HG03135 (cell line): ENCODE results near the gene MTHFD2L.
A peak's percentile ranks its signal among the peaks of the same experiment; 100 is the strongest.

Experiments used
- ATAC-seq: cut with Tn5 transposase; IDR thresholded peaks from one replicate; pipeline ENCODE4 v1.9.1; 2021; ENCODE audit warnings: mild to moderate bottlenecking, moderate library complexity; ENCODE audit not compliant: unreplicated experiment

The MTHFD2L gene

DNA sequence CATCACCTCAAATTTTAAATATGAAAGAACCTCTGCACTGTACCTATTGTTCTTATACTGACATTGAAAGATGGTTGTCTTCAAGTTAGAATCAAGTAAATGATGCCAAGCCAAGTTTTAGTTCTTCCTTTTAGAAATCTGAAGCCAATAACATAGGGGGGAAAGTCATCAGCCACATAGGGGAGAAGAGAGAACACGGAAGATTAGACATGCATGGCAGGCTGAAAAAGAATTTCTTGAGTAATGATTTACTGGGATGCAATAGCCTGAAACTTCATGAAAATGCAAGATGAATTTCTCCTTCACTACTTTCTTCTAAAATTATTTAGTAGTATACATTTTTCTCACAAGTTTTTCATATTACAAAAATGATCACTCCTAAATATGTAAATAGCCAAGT, 136.8 kb downstream of the MTHFD2L start:
- no peak for ATAC-seq

DNA sequence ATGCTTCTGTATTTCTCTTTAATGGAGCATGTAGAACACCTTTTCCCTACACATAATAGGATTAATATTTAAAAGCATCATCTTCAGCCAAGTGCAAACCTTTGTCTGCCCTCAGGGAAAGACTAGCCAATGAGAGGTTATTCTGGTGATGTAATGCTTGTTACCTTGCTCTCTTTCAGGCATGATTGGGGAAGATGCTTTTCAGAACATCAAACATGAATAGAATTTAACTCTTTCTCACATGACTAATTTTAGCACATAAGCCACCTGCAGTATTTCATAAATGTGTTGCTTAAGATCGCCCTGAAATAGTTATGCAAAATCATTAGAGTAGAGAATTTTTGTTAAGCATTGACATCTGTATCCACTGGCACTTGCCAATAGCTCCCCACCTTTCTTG, 139.6 kb downstream of the MTHFD2L start:
- ATAC-seq = no peak

DNA sequence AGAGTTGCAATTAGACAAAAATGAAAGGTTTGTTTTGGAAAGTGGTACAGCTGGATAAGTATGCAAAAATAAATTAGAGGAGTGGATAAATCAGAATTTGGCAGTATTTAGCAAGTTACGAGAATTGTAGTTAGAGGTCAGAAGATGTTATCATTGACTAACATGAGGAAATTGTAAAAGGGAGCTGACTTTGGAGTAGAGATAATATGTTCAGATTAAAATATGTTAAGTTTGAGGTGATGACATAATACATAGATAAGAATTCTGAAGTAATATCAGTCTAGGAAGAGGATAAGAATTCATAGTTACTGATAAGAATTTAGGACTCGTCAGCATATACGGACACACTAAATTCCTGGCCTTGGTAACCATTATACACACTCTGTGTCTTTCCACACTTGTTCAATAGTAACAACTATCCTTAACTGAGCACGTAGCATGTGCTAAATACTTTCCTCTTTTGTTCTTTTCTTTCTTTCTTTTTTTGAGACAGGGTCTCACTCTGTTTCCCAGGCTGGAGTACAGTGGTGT, 146.2 kb downstream of the MTHFD2L start:
- ATAC-seq = no peak

DNA sequence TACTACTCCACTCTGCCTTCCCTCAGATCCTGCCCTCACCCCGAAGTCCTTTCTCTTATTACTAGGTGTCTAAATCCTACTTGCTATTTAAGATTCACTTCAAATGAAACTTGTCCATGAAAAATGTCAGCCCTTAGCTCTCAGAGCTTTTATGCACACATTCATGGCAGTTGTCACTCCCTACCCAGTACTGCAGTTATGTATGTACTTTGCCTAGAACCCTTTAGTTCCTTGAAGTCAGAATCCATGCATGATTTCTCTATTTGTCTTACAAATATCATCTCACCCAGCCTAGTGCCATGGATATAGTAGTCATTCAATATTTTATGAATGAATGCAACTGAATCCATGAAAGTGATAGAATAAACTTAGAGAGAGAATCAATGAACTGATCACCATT, 147.1 kb downstream of the MTHFD2L start:
- ATAC-seq = no peak

DNA sequence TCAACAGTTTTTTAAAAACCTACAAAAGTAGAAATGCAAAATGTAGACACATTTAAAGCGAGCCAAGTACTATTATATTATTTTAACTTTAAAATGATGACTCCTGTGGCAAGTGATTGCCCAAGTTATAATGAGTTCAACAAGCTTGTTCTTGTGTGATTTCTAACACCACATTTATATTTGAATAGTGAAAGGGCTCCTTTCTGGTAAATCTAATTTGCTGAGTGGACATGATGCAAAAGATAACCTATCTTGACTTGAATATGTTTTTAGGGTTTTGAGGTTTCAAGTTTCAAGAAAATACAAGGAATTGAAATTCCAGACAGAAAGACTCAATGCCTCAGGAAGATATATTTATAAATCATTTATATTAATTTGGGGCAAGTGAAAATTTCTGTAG, 149.3 kb downstream of the MTHFD2L start:
- ATAC-seq = no peak

DNA sequence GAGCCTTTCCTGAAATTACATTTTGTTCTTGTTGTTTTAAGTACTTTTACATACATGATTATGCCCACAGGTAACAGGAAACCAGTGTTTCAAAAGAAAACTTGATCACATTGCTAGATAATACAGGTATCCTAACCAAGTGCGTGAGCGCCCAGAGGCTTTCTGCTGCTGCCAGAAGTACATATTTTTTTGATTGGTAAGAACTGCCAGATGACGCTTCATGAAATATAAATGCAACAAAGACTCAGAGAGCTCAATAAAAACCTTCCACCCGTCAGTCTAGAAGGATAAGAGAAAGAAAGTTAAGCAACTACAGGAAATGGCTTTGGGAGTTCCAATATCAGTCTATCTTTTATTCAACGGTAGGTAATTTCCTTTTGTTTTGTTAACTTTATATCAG, 150.3 kb downstream of the MTHFD2L start, which contains the start of gene EPGN:
Gene EPGN (plus strand): TSS at position 256 of the 400 bp plus-strand sequence. CDS start 64 bp downstream, at position 320.
- ATAC-seq = no peak

DNA sequence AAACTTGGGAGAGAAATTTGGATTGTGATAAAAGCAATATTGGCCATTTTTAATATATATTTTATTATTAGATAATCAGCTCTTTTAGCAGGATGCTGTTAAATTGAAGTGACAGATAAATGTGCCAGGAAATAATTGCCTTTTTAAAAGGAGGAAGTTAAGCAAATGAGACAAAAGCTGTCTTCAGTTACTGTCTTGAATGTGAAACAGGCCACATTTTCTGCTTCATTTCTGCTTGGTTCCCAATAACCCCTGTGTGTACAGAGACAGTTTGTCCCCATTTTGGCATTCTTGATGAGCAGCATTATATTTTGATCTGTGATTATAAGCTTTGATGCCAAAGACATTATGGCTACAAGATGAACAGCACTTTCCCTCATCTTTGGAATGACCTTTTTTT, 151.3 kb downstream of the MTHFD2L start:
- ATAC-seq = no peak

DNA sequence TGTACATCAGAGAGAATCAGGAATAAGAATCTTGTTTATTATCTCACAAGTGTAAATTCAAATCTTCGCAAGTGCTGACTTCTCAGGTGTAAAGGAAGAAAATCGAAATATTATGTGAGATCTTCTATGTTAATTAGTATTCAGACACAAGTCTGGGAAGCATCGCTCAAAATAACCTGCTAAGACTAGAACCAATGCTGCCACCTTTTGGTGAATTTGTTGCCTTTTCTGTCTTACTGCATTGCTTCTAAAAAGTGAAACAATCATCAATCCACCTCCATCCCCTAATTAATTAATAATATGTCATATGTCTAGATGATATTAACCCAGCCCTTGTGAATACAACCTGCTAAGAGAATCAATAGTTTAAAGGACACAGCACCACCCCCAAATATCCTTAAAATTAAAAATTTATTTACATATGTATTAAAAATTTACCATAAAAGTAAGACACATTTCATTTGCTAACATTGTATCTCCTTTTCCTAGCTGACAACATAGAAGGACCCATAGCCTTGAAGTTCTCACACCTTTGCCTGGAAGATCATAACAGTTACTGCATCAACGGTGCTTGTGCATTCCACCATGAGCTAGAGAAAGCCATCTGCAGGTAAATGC, 153.9 kb downstream of the MTHFD2L start:
- no peak for ATAC-seq

DNA sequence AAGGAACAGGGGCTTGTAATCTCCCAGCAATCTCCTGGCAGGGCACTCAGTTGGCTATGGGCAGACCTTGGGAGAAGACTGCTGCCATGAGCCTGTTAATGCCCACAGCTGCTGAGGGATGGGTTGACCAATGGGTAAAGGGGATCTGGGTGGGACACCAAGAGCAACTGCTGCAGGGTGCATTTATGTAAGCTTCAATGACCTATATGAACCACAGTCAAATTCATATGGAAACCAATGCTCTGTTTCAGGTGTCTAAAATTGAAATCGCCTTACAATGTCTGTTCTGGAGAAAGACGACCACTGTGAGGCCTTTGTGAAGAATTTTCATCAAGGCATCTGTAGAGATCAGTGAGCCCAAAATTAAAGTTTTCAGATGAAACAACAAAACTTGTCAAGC, 156.4 kb downstream of the MTHFD2L start:
- no peak for ATAC-seq

DNA sequence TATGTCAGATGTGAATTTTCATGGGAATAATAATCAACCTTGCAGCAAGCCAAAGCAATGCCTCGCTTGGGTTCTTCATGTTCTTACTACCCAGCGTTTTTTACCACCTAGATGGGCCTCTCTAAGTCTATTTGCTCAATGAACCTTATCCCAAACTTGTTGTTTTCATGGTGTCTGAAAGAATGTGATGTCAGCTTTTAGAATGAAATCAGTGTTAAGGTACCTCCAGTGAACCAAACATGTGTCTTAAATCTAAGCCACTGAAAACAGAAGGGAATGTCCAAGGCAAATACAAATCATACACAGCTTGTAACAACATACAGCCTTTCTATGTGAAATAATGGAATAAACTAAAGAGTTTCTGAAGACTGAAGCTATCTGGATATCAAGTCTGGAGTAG, 157.0 kb downstream of the MTHFD2L start:
- no peak for ATAC-seq

DNA sequence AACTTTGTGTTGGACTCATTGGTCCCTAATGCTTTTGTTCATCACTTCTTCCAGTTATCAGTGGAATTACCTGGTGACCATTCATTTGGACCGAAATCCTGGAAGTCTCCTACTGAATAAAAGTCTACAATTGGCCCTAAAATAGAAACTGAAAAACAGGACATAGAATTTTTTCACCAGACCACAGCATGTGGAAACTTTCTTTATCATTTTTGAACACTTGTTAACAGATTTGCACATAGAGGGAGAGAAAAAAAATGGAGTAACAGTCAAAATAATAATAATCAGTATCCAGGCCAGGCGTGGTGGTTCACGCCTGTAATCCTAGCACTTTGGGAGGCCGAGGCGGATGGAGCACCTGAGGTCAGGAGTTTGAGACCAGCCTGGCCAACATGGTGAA, 157.5 kb downstream of the MTHFD2L start:
- no peak for ATAC-seq

DNA sequence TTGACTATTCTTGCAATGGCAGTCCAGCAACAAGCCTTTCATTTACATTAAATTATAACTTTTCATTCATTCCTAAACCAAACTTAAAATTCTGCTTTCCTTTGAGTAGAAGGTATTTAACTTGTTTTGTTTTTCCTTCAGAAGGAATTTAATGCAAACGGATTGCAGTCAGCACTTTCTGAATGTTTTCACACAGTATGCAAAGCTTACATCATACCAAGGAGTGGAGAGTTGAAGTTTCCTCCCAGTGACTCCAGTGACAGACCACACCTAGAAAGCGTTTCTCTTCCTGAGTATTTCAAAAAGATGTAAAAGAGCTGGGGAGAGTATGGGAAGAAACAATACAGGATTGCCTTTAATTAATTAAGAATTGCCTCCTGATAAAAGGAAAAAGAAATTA, 158.5 kb downstream of the MTHFD2L start:
- ATAC-seq = no peak

DNA sequence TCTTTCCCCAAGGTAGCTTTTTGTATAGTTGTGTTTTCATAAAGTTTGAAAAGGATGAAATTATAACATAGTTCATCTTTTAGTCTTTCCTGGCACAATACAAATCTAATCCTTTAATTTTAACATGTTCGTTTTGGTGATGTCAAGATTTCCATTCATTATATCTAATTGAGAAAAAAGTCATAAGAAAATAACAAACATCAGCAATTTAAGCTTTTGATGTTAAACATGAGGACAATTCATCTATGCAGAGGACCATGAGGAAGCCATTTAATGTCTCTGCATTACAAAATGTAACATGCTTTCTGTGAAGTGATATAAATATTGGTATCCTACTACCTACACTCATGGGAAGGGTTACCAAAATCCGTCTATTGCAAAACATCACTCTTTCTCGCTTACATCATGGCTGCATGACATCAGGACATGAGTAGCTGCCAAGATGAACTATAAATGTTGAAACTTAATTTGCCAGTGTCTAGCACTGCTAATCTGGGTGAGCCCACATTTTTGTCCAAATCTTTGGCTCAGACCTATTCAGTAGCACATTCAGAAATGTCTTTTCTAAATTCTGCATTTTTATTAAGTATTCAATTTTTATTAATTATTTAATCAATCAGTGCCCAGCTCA, 159.8 kb downstream of the MTHFD2L start:
- no peak for ATAC-seq

DNA sequence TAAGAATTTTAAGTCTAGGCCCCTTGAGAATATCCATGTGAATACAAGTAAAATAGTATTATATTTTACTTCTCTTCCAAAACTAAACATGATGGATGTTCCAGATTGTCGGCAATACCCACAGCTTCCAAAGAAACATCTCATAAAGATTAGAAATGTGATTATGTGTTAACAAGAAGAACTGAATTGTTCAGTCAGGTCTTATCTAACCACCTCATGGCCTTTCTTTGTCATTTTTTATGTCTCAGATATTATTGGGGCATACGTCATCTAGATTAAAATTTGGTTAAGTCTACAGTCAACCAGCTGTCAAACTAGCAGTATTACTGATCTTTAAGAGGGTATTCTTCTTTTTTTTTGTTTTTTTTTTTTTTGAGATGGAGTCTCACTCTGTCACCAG, 160.4 kb downstream of the MTHFD2L start:
- ATAC-seq = no peak

DNA sequence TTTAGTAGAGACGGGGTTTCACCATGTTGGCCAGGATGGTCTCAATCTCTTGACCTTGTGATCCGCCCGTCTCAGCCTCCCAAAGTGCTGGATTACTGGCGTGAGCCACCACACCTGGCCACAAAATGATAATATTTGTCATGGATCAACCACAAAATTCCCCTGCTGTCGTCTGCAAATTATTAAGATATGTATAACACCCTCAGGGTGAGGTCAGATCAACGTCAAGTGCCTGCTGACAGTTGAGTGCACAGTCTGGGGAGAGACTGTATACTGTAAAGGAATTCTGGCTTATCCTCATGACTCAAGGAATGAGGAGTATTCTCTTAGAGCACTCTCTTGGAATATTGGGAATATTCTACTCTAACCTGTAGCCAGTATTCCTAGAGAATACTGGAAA, 161.6 kb downstream of the MTHFD2L start:
- ATAC-seq = no peak

DNA sequence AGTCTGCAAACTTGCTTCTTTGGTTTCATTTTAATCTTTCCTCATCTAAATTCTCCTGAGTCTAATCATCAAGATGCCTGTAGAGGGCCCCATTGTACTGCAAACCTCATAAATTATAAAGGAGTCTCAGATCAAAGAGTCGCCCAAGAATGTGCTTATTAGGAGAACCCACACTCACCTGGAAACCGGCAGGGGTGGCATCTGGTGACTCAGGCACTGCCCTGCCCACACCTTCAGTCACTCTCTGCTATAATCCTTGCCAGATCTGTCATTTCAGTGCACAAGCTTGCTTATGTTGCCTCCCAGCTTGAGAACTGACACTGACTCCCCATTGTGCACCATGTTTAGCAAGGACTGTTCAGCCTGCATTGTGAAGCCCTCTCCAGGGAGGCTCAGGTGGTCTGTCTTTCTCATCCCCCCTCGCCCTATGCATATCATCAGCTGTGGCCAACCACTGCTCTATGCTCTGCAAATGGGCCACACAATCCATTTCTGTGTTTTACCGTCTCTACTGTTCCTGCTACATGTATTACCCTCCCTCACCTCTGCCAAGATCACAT, 162.7 kb downstream of the MTHFD2L start:
- peak; percentile 73 for ATAC-seq

DNA sequence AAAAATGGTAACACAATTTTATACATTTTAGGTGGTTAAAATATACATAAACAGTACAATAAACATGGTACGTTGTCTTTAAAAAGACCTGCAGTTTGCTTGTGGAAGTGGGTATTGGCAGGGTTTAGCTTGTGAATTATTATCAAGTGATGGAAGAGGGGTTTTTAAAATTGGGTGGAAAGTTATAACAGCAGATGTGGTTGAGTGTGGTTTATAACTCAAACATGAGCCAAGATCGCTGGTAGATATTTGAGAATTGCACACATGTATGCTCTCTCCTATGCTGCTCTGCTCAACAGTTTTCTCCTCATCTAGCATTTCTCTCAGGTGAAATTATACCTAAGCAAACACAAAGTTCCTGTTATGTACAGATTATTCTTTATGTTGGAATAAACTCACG, 164.4 kb downstream of the MTHFD2L start:
- no peak for ATAC-seq

DNA sequence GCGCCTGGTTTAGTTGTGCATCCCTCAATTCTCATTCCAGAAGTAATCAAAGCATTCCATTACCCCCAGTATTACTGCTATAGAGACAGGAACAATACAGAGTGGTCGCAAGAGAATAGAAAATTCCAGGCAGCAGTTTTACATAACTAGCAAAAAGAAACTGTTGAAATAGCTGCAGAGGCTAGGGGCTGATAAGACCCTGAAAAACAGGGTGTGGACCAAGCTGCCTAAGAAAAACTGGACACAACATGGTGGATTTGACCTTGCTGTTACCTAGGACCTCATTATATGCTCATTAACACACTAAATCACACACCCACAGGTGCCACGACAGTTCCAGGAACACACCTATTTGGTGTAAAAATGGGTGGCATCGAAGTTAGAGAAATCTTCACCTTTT, 165.7 kb downstream of the MTHFD2L start:
- ATAC-seq = no peak

DNA sequence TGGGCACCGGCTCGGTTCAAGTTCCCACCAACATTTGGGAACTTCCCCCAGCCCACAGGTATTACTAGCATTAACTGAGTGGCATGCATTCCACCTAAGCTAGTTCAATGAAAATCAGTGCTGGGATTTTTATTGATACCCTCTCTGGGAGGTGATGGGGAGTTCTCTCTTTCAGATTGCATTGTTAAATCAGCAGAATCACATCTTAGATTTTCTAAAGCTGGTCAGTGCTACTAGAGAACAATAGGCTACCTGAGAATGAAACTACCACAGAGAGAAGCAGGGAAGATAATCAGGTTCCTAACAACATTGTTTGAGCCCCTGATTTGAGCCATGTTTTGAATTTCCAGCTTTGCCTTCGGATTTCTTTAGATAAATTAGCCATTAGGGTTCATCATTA, 166.3 kb downstream of the MTHFD2L start:
- no peak for ATAC-seq

DNA sequence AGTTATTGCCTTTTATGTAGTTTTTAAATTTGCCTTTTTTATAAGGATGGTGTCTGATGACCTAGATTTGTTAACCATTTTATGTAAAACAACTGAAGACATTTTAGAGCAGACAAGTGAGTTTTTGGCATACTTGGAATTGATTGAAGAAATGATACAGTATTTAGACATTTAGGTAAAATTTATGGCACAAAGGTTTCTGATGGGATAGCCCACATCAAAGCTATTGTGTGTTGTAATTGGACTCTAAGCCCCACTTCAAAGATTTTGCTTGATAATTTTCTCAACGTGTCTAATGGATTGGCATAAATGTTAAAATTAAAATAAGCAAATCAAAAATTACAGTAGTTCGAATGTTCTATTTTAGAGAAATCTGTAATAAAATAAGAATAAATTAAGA, 168.0 kb downstream of the MTHFD2L start:
- ATAC-seq = no peak

DNA sequence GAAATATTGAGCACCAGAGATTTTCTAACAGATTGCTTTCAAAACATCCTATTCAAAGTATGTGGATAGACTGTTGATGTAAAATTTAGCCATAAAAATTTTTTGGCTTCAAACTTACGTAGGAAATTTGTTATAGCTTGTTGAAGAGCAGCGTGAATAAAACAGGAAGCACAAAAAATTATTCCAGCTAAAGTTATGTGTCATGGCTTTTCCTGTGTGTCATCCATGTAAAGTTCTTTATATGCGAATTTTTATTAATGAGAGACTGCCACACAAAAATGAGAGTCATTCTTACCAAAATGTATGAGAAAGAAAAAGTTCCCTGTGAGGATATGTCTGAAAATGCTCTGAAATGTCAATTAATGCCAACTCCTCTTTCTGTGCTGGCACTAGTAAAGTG, 169.8 kb downstream of the MTHFD2L start:
- ATAC-seq = no peak

DNA sequence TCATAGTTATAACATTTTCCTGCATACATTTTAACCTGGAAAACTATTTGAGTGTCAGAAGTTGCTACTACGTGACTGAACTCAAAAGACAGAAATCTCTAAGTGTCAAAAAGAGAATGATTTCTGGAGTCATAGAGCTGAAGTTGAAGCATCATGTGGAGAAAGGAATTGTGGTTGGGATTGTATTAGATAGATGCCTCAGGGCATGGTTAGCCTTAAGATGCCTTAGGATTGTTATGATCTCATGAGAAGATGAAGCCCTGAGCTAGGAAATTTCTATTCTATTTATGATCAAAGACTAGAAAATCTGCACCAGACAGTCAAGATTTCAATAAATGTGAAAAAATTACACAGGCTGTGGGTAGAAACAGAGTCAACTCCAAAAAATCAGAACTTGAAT, 170.6 kb downstream of the MTHFD2L start:
- no peak for ATAC-seq
